ENCODE data around the gene PRM2.

Gene PRM2

DNA sequence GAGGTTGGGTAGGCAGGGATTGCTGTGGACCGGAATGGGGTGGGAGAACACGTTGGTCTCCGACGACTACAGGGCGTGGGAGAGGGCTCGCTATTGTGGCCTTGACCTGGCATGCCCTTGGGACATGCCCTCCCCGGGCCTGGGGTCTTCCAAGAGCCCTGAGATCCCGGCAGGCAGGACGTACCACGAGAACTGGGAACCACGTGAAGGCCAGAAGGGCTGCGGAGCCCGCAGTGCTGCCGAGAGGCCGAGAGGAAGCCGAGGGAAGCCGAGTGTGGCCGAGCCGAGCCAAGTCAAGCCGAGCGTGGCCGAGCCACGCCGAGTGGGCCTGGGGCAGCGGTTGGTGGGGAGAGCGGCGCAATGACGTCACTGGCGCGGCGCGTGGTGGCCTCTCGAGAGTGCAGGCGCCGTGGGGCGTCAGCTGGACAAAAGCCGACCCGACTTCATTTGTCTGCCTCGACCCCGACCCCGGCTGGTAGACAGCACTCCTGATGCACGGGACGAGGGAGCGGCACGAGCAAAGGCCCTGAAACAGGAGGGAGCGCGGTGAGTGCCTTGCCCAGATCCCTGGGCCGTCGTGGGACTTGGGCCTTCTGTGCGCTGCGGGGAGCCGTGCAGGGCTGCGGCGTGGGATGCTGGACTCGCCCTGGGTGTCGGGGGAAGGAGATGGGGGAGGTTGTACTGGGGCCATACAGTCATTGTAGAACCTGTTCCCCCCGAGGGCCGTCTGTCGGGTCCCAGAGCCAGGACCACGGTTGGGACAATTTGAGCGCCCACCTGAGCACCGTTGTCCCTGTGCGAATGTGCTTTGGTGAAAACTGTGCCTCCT is 26.8 kb downstream of the PRM2 start:
- DNase-seq (ENCODE audit: low read depth, low spot score): no peak

DNA sequence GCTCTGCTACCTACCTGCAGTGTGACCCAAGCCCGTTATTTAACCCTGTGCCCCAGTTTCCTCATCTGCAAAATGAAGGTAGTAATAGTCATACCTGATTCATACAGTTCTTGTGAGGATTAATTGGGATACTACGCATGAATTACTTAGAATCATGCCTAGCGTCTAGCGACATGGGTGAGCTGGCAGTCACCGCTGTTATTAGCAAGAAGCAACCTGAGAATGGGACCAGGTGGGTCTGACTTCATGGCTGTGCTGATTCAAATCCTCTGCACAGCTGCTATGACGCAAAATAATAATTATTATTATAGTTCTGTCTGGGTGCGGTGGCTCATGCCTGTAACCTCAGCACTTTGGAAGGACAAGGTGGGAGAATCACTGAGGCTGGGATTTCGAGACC is 28.1 kb downstream of the PRM2 start:
- DNase-seq (ENCODE audit: low read depth, low spot score): no peak

DNA sequence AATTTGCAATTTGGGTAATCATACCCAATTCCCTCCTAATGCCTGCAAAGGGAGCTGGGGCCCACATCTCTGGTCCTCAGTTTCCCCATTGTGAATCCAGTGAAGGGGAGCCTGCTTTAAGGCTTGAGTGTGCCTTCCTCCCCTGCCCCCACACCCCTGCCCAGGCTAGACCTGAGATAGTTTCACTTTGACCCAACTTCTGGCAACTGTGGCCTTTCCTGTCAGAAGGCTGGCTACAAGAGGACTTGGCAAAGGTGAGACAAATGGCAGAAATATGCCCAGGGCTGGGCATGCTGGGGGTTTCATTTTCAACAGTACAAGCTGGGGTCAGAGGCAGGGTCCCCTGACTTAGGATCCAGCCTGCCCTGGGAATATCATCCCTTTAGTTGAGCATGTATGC is 30.3 kb downstream of the PRM2 start:
- DNase-seq (ENCODE audit: low read depth, low spot score): no peak

DNA sequence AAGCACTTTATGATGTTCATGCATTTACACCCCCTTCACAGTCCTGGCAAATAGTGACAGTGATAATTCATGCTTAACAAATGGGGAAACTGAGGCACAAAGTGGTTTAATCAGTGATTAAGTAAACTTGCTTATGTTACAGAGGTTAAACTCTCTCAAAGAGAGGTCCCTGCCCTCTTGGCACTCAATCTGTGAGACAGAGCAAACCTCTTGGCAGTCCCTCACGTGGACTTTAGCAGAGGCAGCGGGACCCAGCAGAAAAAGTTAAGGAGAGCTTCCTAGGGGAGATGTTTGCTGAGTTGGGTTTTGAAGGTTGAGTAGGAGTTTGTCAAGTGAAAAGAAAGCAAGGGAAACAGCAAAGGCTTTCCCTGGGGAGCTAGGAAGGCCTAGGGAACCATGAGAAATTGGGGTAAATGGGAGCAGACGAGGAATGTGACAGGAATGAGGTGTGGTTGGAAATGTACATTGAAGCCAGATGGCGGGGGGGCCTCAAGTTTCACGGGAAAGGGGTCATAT is 31.0 kb downstream of the PRM2 start:
- DNase-seq (ENCODE audit: low read depth, low spot score): no peak

DNA sequence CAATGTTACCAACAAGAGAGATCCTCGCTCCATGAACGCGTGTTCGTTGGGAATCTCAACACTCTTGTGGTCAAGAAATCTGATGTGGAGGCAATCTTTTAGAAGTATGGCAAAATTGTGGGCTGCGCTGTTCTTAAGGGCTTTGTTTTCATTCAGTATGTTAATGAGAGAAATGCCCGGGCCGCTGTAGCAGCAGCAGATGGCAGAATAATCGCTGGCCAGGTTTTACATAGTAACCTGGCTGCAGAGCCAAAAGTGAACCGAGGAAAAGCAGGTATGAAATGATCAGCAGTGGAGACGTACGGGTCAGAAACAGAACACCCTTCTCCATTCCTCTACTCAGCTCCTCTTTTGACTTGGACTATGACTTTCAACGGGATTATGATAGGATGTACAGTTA is 33.6 kb downstream of the PRM2 start:
- no peak for DNase-seq (ENCODE audit: low read depth, low spot score)

DNA sequence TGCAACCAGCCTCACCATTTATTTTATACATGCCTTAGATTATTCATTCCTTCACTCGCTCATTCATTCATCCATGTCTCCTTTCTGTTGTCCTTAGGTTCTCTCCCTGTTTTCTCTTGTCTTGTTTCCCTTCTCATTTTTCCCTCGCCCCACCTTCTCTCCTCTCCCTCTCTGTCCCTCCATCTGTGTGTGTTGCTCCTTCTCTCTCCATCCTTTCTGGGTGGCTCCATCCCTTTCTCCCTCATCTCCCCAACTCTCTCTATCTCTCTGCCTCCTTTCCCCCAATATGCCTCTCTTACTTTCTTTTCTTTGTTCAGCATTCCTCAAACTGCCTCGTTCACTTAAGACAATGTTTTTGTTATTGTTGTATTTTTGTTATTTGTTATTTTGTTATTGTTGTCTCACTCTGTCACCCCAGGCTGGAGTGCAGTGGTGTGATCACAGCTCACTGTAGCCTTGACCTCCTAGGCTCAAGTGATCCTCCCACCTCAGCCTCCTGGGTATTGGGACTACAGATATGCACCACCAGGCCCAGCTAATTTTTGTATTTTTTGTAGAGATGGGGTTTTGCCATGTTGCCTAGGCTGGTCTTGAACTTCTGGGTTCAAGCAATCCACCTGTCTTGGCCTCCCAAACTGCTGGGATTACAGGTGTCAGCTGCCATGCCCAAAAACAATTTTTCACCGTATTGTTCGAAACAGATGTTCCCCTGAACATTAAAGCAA is 34.6 kb downstream of the PRM2 start:
- no peak for DNase-seq (ENCODE audit: low read depth, low spot score)

DNA sequence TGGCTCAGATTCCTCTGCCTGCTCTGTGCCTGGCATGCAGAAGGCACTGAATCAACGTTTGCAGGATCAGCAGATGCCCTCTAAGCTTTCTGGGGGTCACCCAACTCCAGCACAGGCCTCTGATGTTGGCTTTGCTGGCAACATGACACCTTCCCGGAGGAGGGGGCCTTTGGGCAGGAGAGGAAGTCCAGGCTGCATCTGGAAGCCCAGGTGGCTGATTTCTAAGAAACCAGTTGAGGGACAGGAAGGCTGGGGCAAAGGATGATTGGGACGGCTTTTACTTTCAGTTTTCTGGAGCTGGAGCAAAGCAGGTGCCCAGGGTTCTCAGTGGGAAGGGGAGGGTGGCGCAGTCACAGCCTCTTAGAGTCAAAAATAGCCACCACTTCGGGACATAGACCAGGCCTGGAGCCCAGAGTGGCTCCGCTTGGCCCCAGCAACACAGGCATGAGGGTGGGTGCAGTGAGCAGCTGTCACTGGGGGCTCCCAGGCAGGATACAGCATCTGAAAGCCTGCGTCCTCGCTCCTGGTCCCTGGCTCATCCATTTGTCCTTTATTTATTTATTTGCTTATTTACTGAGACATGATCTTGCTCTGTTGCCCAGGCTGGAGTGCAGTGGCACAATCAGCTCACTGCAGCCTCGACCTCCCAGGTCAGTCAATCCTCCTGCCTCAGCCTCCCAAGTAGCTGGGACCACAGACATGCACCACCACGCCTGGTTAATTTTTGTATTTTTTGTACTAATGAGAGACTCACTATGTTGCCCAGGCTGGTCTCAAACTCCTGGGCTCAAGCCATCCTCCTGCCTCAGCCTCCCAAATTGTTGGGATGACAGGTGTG is 35.4 kb downstream of the PRM2 start:
- no peak for DNase-seq (ENCODE audit: low read depth, low spot score)

DNA sequence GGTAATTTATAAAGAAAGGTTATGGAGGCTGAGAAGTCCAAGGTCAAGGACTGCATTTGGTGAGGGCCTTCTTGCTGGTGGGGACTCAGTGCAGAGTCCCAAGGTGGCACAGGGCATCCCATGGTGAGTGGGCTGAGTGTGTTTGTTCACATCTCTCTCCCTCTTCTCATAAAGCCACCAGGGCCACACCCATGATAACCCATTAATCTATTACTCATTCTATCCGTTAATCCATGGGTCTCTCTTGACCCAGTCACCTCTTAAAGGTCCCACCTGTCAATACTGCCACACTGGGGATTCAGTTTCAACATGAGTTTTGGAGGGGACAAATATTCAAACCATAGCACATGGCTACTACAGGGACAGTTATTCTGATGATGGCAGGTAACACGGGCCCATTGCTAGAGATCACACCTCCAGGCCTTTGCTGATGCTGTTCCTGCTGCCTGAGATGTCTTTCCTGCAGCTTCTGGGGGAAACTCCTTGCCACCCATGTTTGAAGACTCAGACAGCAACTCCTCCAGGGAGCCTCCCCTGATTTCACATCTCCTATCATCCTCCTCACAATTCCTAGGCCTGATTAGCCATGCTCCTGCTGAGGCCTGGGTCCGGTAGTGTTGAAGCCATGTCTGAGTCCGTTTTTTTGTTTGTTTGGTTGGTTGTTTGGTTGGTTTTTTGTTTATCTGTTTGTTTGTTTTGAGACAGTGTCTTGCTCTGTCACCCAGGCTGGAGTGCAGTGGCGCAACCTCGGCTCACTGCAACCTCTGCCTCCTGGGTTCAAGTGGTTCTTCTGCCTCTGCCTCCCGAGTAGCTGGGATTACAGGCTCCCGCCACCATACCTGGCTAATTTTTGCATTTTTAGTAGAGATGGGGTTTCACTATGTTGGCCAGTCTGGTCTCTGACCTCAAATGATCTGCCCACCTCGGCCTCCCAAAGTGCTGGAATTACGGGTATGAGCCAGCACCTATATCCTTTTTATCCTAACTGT is 36.3 kb downstream of the PRM2 start:
- DNase-seq (ENCODE audit: low read depth, low spot score): no peak

DNA sequence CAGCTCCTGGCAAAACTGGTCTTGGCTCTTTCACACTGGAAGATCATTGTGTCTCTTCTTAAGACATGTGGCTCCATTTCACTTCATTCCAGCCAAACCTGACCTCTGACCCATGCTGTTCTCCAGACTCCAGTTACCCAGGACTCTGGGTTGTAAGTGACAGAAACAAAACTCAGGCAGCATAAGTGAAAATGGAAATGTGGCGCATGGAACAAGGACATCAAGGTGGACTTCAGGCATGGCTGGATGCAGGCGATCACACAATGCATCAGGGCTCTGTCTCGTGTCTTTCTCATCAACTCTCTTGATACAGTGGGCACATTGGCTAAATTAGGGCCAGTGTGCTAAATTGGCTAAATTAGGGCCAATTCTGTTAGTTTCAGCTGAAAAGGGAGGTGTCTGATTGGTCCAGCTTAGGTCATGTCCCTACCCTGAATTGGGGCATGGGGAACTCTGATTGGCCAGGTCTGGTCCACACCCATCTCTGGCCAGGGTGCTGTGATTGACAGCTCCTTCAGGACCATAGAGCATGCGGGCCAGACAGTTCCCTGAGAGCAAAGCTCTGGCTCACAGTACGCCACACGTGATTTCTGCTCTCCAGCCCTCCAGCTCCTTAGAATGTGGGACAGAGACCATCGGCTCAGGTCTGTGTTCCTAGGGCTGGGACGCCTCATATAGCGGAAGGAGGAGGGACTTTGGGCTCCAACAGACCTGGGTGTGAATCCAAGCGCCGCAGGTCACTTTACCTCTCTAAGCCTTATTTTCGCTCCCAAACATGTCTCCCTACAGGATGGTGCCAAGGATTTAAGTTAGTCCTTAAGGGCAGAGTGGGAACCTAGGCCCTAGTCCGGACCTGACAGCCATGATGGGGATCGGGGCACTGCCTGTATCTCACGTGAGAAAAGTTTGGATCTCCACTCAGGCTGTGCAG is 37.7 kb downstream of the PRM2 start:
- no peak for DNase-seq (ENCODE audit: low read depth, low spot score)

DNA sequence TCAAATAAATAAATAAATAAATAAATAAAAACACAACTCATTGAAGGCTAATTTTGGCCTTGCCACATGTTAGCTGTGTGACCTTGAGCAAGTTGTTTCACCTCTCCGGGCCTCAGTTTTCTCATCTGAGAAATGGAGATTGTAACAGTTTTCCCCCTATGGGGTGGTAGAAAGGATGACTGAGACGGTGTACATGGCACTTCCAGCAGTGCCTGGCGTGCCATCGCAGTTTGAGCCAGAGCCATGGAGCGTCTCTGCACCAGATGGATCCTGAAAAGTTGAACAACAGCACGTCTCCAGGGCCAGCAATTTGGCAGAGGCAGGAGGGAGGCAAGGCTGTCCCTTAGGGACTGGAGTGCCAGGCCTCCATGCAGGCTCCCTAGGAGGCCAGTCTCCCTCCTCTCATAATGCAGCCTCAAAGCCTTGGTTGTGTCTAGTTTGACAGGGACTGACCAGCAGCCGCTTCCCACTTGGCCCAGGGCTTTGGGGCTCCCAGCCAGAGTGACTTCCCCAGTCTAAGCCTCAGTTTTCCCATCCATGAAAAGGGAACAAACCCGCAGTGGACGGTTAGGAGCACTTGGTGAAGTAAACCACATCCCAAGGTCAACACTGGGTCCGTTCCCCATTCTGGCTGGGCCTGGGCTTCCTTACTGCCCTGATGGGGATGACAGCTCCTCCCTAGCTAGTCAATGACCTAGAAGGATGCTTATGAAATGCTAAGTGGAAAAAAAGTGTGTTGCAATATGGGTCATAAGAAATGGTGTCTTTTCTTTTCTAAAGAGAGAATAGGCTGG is 39.6 kb downstream of the PRM2 start:
- DNase-seq (ENCODE audit: low read depth, low spot score): no peak

DNA sequence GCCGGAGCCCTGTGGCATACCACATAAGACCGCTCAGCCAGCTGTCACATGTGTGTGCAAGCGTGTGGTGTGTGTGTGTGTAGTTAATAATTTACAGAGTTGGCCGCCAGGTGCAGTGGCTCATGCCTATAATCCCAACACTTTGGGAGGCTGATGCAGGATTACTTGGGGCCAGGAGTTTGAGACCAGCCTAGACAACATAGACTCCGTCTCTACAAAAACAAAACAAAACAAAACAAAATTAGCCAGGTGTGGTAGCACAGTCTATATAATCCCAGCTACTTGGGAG is 40.6 kb downstream of the PRM2 start:
- DNase-seq (ENCODE audit: low read depth, low spot score): no peak

DNA sequence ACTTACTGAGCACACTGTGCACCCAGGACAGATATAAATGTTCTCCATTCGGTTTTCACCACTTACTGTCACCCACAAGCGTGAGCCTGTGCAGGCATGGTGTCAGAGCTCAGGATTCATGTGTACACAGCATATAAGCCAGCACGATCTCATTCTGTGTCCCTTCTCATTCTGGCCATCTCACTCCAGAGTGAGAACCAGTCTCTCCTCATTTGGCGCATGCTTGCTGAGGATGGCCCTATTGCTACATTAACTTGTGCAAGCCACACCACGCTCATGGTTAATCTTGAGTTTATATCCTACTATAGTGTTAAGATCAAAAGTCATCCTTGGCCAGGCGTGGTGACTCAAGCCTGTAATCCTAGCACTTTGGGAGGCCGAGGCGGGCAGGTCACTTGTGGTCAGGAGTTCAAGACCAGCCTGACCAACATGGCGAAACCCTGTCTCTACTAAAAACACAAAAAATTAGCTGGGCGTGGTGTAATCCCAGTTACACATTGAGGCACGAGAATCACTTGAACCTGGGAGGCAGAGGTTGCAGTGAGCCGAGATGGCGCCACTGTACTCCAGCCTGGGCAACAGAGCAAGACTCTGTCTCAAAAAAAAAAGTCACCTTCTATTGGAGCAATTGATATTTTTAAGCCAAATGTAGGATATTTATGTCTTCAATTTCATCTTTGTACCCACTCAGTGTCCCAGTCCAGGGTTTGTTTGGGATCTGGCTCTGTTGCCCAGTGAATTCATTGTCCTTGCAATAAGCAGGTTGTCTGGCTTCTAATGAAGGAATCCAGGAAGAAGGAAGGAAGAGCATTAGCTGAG is 41.2 kb downstream of the PRM2 start:
- DNase-seq (ENCODE audit: low read depth, low spot score): no peak

DNA sequence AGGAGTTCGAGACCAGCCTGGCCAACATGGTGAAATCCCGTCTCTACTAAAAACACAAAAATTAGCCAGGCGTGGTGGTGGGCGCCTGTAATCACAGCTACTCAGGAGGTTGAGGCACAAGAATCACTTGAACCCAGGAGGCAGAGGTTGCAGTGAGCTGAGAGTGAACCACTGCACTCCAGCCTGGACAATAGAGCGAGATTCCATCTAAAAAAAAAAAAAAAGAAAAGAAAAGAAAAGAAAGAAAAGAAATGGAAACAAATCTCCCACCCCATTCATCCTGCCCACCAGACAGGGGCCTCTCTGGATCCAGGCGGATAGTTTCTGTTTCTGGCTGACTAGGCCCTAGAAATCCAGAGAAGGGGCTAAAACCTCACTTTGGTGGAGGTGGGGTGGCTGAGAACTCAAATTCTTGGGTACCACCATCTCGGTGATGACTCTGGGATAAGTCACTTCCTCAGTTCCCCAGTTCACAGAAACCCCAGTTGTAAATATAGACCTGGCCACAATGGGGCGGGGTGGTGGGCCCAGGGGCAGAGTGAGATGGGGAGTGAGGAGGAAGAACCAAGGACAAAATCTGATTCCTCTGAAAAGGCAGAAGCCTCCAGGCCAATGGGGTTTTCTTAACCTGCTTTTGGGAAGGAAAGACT is 42.4 kb downstream of the PRM2 start:
- DNase-seq (ENCODE audit: low read depth, low spot score): peak; percentile 42

DNA sequence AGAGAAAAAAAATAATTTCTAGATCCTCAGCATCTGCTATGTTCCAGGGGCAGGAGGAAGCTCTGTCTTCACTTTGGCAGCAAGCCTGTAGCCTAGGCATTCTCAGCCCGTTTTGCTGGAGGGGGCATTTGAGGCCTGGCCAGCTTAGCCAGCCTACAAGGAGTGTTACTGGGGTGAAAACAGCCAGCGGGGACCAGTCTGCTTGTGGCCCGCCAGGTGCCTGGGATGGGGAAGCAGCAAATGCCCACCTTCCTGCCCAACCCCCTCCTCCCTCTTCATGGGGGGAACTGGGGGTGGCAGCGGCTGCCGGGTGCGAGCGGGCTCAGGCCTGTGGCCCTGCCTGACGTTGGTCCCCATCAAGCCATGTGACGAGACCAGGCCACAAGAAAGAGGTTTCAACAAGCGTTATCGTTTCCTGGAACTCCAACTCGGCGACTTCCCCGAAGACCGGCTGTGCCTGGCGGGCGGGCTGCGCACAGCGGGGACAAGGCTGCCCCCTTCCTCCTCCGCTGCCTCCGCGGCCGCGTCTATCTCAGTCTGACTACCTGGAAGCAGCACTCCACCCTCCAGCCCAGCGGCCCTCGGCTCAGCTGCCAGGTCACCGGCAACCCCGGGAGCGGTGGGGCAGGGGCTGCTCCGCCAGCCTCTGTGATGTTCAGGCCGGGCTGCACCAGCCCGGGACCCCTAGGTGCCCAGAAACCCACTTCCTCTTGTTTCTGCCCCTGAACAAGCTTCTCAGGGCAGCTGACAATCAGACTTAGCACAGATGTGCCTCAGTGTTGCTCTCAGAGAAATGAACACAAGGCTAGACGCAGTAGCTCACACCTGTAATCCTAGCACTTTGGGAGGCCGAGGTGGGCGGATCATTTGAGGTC is 43.2 kb downstream of the PRM2 start:
- DNase-seq (ENCODE audit: low read depth, low spot score): peak; percentile 75

DNA sequence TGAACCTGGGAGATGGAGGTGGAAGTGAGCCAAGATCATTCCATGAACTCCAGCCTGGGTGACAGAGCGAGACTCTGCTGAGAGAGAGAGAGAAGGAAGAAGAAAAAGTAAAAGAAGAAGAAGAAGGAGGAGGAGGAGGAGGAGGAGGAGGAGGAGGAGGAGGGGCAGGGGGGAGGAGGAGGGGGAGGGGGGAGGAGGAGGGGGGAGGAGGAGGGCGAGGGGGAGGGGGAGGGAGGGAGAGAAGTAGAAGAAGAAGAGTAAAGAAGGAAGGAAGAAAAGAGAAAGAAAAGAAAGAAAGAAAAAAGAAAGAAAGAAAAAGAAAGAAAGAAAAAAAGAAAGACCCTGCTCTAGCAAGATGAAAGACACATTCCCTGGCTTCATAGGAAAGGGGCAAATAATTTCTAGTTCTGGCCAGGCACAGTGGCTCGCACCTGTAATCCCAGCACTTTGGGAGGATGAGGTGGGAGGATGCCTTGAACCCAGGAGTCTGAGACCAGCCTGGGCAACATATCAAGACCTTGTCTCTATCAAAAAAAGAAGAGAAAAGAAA is 43.9 kb downstream of the PRM2 start:
- DNase-seq (ENCODE audit: low read depth, low spot score): no peak

DNA sequence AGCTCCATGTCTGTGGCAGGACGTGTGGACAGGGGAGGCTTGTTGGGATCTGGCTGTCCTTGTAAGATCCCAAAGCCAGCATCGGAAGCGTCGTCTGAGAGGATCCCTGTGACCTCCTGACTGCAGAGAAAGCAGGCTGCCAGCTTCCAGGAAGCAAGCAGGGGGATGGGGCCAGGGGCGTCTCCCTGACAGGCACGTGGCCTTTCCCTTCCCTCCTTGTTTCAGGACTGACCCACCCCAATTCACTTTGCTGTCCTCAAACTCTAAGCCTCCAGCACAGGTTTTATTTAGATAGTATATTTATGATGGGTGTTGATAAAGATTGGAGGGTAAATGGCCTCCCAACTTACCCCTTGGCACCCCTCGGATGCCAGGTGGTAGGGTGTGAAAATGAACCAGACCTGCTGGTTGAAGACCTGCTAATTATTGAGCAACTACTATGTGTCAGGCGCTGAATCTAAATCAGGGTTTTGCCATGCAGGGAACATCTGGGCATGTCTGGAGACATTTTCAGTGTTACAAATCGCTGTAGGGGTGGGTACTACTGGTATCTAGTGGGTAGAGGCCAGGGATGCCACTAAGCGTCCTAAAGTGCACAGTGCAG is 44.8 kb downstream of the PRM2 start:
- no peak for DNase-seq (ENCODE audit: low read depth, low spot score)
